RPMI7951 (cell line): ENCODE results near the gene ABLIM1. TPM values are rescaled to one million over a fixed set of nuclear protein-coding genes. Genes with fewer than 3 reads are reported as not detected.

Experiments
- DNase-seq: peaks from one replicate; pipeline ENCODE4 v3.0.0-alpha.2; 2012; ENCODE audit warnings: low read depth
- total RNA-seq: library from RNA; depleted of rRNA; stranded (reverse); fragments of >200 nt; shearing (Covaris generic); gene quantifications from 2 replicates; pipeline ENCODE4 v1.2.3, GENCODE V29; 2014

ABLIM1 gene
- total RNA-seq, 1 experiment from 2014 or later = 0.24 TPM

GRCh38 chr10:114412907-114413797, 244.9 kb downstream of the ABLIM1 start:
- peak; percentile 58 for DNase-seq

GRCh38 chr10:114408968-114409444, 249.1 kb downstream of the ABLIM1 start:
- peak; percentile 14 for DNase-seq

- no peak for DNase-seq
Observed at GRCh38 chr10:114408112-114408967, 249.7 kb downstream of the ABLIM1 start.

- no peak for DNase-seq
Observed at GRCh38 chr10:114406455-114406854, 251.6 kb downstream of the ABLIM1 start.

GRCh38 chr10:114405011-114405350, 253.1 kb downstream of the ABLIM1 start:
- no peak for DNase-seq

GRCh38 chr10:114404171-114405010, 253.7 kb downstream of the ABLIM1 start, which contains the start of gene AFAP1L2:
AFAP1L2 (minus strand) TSS chr10:114404502; CDS start chr10:114404455, 47 bp downstream.
- DNase-seq = no peak

- DNase-seq = no peak
Observed at GRCh38 chr10:114403541-114404161, 254.4 kb downstream of the ABLIM1 start.

GRCh38 chr10:114402871-114403540, 255.1 kb downstream of the ABLIM1 start:
- no peak for DNase-seq

GRCh38 chr10:114402233-114402632, 255.8 kb downstream of the ABLIM1 start:
- DNase-seq = no peak

- peak; percentile 64 for DNase-seq
Observed at GRCh38 chr10:114401195-114401791, 256.8 kb downstream of the ABLIM1 start.

- DNase-seq = peak; percentile 53
Observed at GRCh38 chr10:114400091-114400490, 258.0 kb downstream of the ABLIM1 start.

GRCh38 chr10:114399576-114399975, 258.5 kb downstream of the ABLIM1 start:
- DNase-seq = peak; percentile 55

- DNase-seq = no peak
Observed at GRCh38 chr10:114398587-114399331, 259.3 kb downstream of the ABLIM1 start.

- peak; percentile 39 for DNase-seq
Observed at GRCh38 chr10:114397651-114398145, 260.4 kb downstream of the ABLIM1 start.

GRCh38 chr10:114396464-114396863, 261.6 kb downstream of the ABLIM1 start:
- DNase-seq = no peak

- peak; percentile 46 for DNase-seq
Observed at GRCh38 chr10:114395366-114396022, 262.6 kb downstream of the ABLIM1 start.

GRCh38 chr10:114394531-114394930, 263.5 kb downstream of the ABLIM1 start:
- peak; percentile 75 for DNase-seq

- no peak for DNase-seq
Observed at GRCh38 chr10:114393886-114394285, 264.2 kb downstream of the ABLIM1 start.
